GM12878 (cell line): ENCODE data around the gene SULF2.

ENCODE experiments used
- CTCF ChIP-seq, 3 experiments: IDR thresholded peaks in 2 of 3; conservative IDR thresholded peaks in 1 of 3; 2 replicates each; pipeline ENCODE4 v1.5.1; 2011; ENCODE audit warnings: low read depth in 3 of 3, low read length in 3 of 3, mild to moderate bottlenecking in 3 of 3, control low read depth in 2 of 3, moderate library complexity in 2 of 3, inconsistent platforms in 1 of 3, mixed read lengths in 1 of 3; ENCODE audit not compliant: control insufficient read depth in 2 of 3, insufficient read depth in 1 of 3; ENCODE audit errors: extremely low read depth in 1 of 3
- NFYB ChIP-seq: IDR thresholded peaks from 2 replicates; pipeline ENCODE4 v1.6.1; 2011; ENCODE audit warnings: low read depth, mild to moderate bottlenecking, low read length, improper control_type of control experiment, moderate library complexity; ENCODE audit not compliant: insufficient read depth
- POLR2A ChIP-seq: IDR thresholded peaks from 2 replicates; pipeline ENCODE4 v1.6.1; 2011; ENCODE audit warnings: low read depth, mild to moderate bottlenecking, low read length
- SRF ChIP-seq, 2 experiments: IDR thresholded peaks; 2 replicates each; pipeline ENCODE4 v1.6.1; 2011; ENCODE audit warnings: low read depth in 2 of 2, low read length in 2 of 2, mild to moderate bottlenecking in 1 of 2, moderate library complexity in 1 of 2
- TF ChIP-seq, protein P1 (sequence below): IDR thresholded peaks from 2 replicates; pipeline ENCODE4 v1.6.1; 2012; ENCODE audit warnings: low read depth, low read length, improper control_type of control experiment
- TF ChIP-seq, protein P2 (sequence below): fragments of 450-650 bp; IDR thresholded peaks from 2 replicates; pipeline ENCODE4 v1.6.1; 2017; ENCODE audit warnings: mild to moderate bottlenecking
- TF ChIP-seq, protein P3 (sequence below): IDR thresholded peaks from 2 replicates; pipeline ENCODE4 v1.6.1; 2011; ENCODE audit warnings: borderline replicate concordance, low read depth, mild to moderate bottlenecking, moderate library complexity, mixed read lengths, low read length; ENCODE audit not compliant: insufficient read depth; ENCODE audit errors: extremely low read length

- TF ChIP-seq, protein P1, sequence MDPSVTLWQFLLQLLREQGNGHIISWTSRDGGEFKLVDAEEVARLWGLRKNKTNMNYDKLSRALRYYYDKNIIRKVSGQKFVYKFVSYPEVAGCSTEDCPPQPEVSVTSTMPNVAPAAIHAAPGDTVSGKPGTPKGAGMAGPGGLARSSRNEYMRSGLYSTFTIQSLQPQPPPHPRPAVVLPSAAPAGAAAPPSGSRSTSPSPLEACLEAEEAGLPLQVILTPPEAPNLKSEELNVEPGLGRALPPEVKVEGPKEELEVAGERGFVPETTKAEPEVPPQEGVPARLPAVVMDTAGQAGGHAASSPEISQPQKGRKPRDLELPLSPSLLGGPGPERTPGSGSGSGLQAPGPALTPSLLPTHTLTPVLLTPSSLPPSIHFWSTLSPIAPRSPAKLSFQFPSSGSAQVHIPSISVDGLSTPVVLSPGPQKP, result no peak
- TF ChIP-seq, protein P2, sequence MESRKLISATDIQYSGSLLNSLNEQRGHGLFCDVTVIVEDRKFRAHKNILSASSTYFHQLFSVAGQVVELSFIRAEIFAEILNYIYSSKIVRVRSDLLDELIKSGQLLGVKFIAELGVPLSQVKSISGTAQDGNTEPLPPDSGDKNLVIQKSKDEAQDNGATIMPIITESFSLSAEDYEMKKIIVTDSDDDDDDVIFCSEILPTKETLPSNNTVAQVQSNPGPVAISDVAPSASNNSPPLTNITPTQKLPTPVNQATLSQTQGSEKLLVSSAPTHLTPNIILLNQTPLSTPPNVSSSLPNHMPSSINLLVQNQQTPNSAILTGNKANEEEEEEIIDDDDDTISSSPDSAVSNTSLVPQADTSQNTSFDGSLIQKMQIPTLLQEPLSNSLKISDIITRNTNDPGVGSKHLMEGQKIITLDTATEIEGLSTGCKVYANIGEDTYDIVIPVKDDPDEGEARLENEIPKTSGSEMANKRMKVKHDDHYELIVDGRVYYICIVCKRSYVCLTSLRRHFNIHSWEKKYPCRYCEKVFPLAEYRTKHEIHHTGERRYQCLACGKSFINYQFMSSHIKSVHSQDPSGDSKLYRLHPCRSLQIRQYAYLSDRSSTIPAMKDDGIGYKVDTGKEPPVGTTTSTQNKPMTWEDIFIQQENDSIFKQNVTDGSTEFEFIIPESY, result no peak
- TF ChIP-seq CTCF (IDR thresholded peaks at IDR 0.05 in 2 of 3, conservative IDR thresholded peaks at IDR 0.05 in 1 of 3; ENCODE audit: control insufficient read depth in 2 of 3, extremely low read depth in 1 of 3, insufficient read depth in 1 of 3, low read depth in 3 of 3, low read length in 3 of 3) (peak in 1 of 3 experiments; percentile 22; a peak in 3 of 6 replicates), SRF (IDR thresholded peaks at IDR 0.05; ENCODE audit: low read depth in 2 of 2, low read length in 2 of 2) (no peak), POLR2A (no peak), NFYB (no peak)
- TF ChIP-seq, protein P3, sequence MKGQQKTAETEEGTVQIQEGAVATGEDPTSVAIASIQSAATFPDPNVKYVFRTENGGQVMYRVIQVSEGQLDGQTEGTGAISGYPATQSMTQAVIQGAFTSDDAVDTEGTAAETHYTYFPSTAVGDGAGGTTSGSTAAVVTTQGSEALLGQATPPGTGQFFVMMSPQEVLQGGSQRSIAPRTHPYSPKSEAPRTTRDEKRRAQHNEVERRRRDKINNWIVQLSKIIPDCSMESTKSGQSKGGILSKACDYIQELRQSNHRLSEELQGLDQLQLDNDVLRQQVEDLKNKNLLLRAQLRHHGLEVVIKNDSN, result no peak
These were observed 2.2 kb downstream of the SULF2 start for GRCh38 chr20:47782920-47783552.
